GM19193 (cell line): ENCODE measurements around the gene TBX2.

Source experiments
- POLR2A ChIP-seq: IDR thresholded peaks from 4 replicates; pipeline ENCODE4 v1.6.1; 2011; ENCODE audit not compliant: insufficient read depth, insufficient read length; ENCODE audit errors: extremely low read depth

Gene TBX2

GRCh38 chr17:61442878-61443474, 43.3 kb downstream of the TBX2 start:
- TF ChIP-seq POLR2A: no peak

DNA sequence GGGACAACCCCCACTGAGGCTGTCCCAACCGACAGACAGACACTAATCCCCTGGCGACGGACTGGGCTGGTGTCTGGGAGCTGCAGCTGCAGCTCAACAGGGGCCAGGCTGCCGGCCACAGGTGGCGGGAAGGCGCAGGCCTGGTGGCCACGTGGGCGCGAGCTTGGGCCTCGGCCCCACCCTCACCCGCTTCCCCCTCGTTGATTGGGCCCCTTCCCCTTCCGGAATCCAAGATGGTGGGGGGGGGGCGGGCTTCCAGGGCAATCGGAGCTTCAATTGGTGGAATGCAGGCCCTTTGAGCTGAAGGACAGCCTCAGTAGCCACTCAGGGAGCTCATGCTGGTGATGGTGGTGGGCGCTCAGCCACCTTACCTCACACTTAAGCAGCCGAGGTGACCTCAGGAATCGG, 43.8 kb downstream of the TBX2 start:
- no peak for TF ChIP-seq POLR2A

DNA sequence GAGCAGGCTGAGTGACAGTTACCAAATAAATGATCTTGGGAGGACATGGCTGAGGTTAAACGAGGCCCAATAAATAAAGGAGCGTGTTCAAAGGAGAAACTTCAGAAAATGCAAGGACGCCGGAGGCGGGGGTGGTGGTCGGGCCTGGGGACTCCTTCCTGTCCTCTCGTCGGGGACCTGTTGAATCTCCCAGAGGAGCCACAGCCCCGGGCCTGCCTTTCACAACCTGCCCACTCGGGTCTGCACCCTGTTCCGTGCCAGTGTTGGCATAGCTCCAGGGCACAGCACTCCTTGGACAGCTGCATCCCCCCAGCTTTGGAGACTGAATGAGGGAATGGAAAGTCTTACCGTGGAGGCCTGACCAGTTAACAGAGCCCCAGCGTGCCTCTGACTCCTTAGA, 44.4 kb downstream of the TBX2 start:
- TF ChIP-seq POLR2A: no peak

DNA sequence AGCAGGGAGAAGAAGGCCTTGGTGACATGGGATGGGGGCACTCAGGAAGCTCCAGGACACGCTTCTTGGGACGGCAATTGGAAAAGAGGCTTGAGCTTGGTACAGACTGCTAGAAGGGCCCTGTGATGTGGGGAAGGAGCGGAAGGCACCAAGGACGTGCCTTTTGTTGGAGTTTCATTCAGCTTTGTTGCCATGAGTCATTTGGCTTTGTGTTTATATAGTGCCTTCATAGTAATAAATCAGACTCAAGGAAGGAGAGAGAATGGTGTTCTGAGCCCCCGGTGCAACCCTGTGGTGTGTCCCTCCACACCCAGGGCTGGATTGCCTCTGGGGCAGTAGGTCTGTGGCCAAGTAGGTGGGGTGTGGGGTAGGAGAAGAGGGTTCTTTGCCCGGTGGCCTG, 45.2 kb downstream of the TBX2 start:
- no peak for TF ChIP-seq POLR2A

DNA sequence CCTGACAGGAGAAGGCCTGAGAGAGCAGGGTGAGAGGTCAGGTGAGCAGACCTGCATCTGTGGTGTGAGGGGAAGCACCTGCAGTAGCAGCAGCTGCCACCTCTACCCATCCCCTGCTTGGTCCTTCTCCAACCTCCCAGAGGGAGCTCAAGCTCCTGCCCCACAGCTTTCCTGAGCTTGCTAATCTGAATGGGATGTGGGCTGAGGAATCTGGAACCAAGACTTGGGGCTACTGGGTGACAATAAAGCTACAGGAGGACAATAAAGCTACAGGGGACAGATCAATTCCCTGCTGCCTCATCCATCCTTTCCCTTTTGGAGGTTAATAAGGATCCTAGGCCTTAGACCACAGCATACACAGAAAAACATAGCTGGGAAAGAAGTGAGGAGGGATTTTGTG, 47.7 kb downstream of the TBX2 start:
- TF ChIP-seq POLR2A: no peak

- TF ChIP-seq POLR2A: no peak
Measured at GRCh38 chr17:61448042-61448441, 48.4 kb downstream of the TBX2 start.

GRCh38 chr17:61449707-61450640, 50.3 kb downstream of the TBX2 start:
- no peak for TF ChIP-seq POLR2A

- TF ChIP-seq POLR2A: no peak
Measured at GRCh38 chr17:61450641-61451537, 51.2 kb downstream of the TBX2 start.

DNA sequence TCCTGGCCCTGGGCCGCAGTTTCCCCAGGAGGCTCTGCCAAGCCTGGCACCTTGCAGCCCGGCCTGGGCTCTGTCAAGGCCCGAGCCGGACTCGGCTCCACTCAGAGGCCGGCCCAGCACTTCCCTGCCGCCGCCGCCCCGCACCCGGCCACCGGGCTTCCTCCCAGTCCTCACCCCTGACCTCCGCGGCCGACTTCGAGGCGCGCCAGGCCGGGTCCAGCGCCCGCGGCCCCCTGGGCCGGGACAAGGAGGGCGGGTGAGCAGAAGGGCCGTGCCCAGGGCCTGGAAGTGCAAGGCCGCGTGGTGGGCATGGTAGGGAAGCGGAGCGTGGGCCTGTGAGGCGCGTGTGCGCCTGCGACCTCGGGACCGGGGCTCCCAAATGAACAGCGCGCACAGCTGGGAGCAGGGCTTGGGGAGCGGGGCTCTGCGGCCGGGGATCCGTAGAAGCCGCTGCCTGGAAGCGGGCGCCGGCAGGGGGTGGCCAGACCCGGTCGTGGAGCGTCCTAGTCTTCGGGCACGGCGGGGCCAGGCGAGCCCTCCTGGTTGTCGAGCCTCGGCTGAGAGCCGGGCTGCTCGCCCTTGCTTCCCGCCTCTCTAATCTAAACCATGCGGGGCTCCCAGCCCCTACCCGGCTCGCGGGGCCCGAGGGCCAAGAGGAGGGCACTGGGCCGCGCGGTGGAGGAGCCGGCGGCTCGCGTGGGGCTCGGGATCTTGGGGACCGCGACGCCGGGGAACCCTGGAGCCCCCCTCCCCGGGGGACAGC, 52.1 kb downstream of the TBX2 start:
- no peak for TF ChIP-seq POLR2A

DNA sequence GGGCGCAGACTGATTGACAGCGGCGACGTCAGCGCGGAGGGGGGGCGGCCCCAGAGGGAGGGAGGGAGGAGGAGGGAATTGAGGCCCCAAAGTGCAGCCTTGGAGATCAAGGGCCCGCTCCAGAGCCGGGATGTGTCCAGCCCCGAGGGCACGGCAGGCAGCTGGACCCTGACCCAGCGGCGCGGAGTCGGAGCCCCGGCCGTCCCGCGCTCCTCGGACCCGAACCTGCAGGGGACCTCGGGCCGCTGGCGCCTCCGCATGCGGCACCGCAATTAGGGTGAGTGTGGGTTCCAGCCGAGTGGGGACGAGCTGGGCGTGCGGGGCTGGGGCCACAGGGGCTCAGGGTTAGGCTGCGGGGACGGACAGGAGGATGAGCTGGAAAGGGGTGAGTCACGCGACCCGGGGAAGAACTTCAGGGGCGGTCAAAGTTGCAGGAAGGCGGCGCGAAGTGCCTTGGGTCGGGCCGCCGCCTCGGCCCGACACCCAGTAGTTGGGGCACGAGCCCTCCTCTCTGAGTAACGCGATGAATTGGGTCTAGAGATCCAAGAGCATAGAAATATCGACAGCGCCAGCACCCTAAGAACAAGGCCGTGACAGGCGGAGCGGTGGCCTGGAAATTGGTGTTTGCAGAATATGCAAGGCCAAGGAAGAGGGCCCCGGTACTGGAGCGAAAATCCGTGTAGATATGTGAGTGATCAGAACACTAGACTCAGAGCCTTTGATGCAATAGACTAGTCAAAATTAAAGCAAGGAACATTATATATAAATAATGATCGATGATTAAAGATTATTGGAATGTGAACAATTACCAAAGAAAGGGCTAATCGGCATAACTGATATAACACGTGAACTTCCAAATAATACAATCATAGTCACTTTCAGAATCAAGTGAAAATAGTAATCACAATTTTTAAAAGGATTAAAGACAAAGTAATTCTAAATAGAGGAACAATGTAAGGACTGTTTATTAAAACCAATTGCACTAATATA, 53.0 kb downstream of the TBX2 start, which contains the start of gene TBX4:
Gene TBX4, plus strand, starts transcription at position 122 of the 990 bp plus-strand sequence. CDS start 4,069 bp downstream, outside the sequence.
- TF ChIP-seq POLR2A: no peak

DNA sequence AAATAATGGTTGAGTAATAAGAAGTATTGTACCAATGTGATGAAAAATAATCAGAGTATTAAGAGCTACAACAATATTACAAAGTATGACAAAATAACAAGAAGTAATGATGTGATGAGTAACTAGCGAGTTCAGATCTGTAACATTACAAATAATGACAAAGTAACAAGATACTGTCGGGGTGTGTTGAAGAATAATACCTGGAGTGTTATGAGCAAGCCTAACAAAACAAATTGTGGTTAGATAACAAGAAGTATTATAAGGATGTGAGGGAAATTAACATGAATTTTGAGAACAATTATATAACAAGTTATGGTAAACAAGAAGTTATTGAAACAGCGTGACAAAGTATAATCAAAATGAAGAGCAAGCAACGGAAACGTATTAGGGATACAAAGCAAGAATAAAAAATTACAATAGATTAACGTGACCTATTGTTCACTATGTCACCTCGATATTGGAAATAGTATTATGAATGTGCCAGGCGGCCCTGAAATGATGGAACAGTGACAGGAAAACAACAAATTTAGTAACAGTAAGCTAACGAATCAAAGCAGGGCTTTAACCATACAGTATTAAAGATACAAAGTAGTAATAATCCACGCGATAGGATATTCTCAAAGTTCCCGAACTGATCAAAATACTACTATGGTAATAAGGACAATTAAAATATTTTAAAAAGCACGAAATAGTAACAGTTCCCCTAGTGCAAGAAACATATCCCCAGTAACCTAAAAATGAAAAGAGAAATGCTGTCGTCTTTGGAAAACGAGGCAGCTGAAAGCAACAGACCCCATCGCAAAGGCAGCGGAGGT, 54.1 kb downstream of the TBX2 start:
- TF ChIP-seq POLR2A: no peak

GRCh38 chr17:61454381-61455323, 55.0 kb downstream of the TBX2 start:
- no peak for TF ChIP-seq POLR2A
